Measurements from ENCODE around the gene RPL27. TPM values are rescaled to one million over a fixed set of nuclear protein-coding genes. Genes with fewer than 3 reads are reported as not detected.

The RPL27 gene
- total and polyA plus RNA-seq, 2 of the 4 experiments (the other 2 are of a cell fraction) = 1,595 to 2,806 TPM

DNA sequence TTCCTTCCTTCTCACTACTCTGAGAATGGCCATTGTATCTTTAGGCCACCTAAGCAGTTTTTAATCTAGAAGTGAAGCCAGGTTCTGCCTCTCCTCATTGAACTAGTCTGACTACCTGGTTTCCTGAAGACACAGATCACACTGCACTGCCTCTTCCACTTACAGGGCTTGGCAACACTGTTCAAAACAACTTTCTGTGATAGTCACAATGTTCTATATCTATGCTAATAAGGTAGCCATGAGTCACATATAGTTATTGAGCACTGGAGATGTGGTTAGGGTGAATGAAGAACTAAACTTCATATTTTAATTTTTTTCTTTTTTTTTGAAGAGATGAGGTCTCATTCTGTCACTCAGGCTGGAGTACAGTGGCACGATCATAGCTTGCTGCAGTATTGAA, 53.8 kb downstream of the RPL27 start:
- no peaks in the 10 kb centered on the region for H3K4me1 ChIP-seq (ENCODE audit: control insufficient read depth, insufficient read depth, low read length)
- no peak overlapping the region for H4K5ac ChIP-seq (ENCODE audit: low read depth, low read length)
- no peaks in the 10 kb centered on the region; the same call in 1 of the 2 replicates for H3K36me3 ChIP-seq (ENCODE audit: control insufficient read depth, insufficient read depth, low read length)
- H3K23ac ChIP-seq (ENCODE audit: low read depth, low read length) = no peak overlapping the region
- intact Hi-C loops (cut with micrococcal nuclease) = no loop called here
- H3K4ac ChIP-seq (ENCODE audit: low read depth, low read length) = no peak overlapping the region
- H3K79me1 ChIP-seq (ENCODE audit: low read depth in 1 of 2, low read length in 2 of 2) = no peaks in the 10 kb centered on the region
- H3K27ac ChIP-seq (ENCODE audit: insufficient read depth, low read length) = no peak overlapping the region
- no peak overlapping the region for H2AK9ac ChIP-seq (replicated peaks; ENCODE audit: low read depth, low read length, poor library complexity)
- no peak overlapping the region for H2AK5ac ChIP-seq (ENCODE audit: low read depth, low read length)
- H3K56ac ChIP-seq (ENCODE audit: extremely low read depth, insufficient read depth, low read length) = no peak overlapping the region
- H2BK5ac ChIP-seq (ENCODE audit: low read depth, low read length, poor library complexity, severe bottlenecking) = no peak overlapping the region
- no peak overlapping the region for H2BK20ac ChIP-seq (ENCODE audit: low read depth, low read length)
- no peak overlapping the region for H2AFZ ChIP-seq (replicated peaks; ENCODE audit: low read length, poor library complexity)
- no TSS peak for BruUV-seq (replicated peaks)
- no peak overlapping the region for H2BK15ac ChIP-seq (ENCODE audit: low read depth, low read length)
- H4K8ac ChIP-seq (ENCODE audit: low read depth in 2 of 2, low read length in 2 of 2) = no peak overlapping the region
- WGBS, 2 experiments (ENCODE audit: extremely low coverage in 2 of 2, insufficient read length in 1 of 2) = no CpG with 5 or more reads among the region's 1 CpG
- no peak overlapping the region for H2BK120ac ChIP-seq (ENCODE audit: low read depth, low read length)
- DNase-seq (no peak), ATAC-seq (ENCODE audit: low read depth) (no peak)
- H3K9me1 ChIP-seq (ENCODE audit: insufficient read depth, low read length) = no peaks in the 10 kb centered on the region
- H3K18ac ChIP-seq (ENCODE audit: low read depth, low read length) = no peak overlapping the region
- H4K91ac ChIP-seq (ENCODE audit: insufficient read depth, low read depth, low read length) = no peak overlapping the region
- H3K9ac ChIP-seq (ENCODE audit: low read depth, low read length) = no peak overlapping the region
- CTCF ChIA-PET = no interaction called here
- no peak overlapping the region for H3K4me3 ChIP-seq (ENCODE audit: insufficient read depth, low read depth, low read length)
- no peak overlapping the region for H3K4me2 ChIP-seq (ENCODE audit: low read depth, low read length)
- H3K9me3 ChIP-seq (ENCODE audit: control insufficient read depth, insufficient read depth, low read length) = no peaks in the 10 kb centered on the region
- no peaks in the 10 kb centered on the region for H3K27me3 ChIP-seq (ENCODE audit: control insufficient read depth, insufficient read depth, low read length)
- POLR2A ChIA-PET (ENCODE audit: unreplicated experiment) = no interaction called here
- TF ChIP-seq MXI1 (IDR thresholded peaks at IDR 0.05; ENCODE audit: borderline replicate concordance, low read depth, low read length) (no peak), CEBPB (IDR thresholded peaks at IDR 0.05; ENCODE audit: low read depth, low read length) (no peak), RCOR1 (IDR thresholded peaks at IDR 0.05; ENCODE audit: insufficient replicate concordance, low read length) (no peak), BHLHE40 (IDR thresholded peaks at IDR 0.05; ENCODE audit: low read depth, low read length) (no peak), MAZ (IDR thresholded peaks at IDR 0.05; ENCODE audit: borderline replicate concordance, low read depth, low read length) (no peak), SMC3 (IDR thresholded peaks at IDR 0.05; ENCODE audit: low read depth, low read length) (no peak), RFX5 (IDR thresholded peaks at IDR 0.05; ENCODE audit: low read depth, low read length) (no peak)
- TF ChIP-seq, protein P1, sequence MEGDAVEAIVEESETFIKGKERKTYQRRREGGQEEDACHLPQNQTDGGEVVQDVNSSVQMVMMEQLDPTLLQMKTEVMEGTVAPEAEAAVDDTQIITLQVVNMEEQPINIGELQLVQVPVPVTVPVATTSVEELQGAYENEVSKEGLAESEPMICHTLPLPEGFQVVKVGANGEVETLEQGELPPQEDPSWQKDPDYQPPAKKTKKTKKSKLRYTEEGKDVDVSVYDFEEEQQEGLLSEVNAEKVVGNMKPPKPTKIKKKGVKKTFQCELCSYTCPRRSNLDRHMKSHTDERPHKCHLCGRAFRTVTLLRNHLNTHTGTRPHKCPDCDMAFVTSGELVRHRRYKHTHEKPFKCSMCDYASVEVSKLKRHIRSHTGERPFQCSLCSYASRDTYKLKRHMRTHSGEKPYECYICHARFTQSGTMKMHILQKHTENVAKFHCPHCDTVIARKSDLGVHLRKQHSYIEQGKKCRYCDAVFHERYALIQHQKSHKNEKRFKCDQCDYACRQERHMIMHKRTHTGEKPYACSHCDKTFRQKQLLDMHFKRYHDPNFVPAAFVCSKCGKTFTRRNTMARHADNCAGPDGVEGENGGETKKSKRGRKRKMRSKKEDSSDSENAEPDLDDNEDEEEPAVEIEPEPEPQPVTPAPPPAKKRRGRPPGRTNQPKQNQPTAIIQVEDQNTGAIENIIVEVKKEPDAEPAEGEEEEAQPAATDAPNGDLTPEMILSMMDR (conservative IDR thresholded peaks at IDR 0.05; ENCODE audit: low read depth, low read length) = no peak
- in situ Hi-C loops (cut with MboI; ENCODE audit: low sequenced_read_pairs) = loop anchor here (25.0 kb wide), 1 partner anchor 90 kb away; the partner anchor contains the start of gene AARSD1
- no peaks in the 10 kb centered on the region for H4K20me1 ChIP-seq (ENCODE audit: insufficient read depth, low read length)
- dilution Hi-C loops (cut with HindIII; ENCODE audit: low sequenced_read_pairs, unreplicated experiment) = no loop called here
- H3K14ac ChIP-seq (replicated peaks; ENCODE audit: low read depth, low read length) = no peak overlapping the region

Small RNAs within 50 kb of the gene (microRNA-seq; reads per million reads assigned to microRNA genes)
- not detected for gene AARSD1 (ENCODE audit: insufficient read depth, insufficient read length)

Small RNAs within 50 kb of the gene (small RNA-seq; reads per million reads assigned to genes)
- 0 to 0.60 (median 0) reads per million in 5 experiments for gene AARSD1

Other genes with a start within 250 kb of the RPL27 start
- 0.18 and 0.28 TPM in 2 replicates for gene RAMP2, start 237.2 kb upstream of the RPL27 start, total RNA-seq (2012; rRNA removed)
- gene RAMP2, start 237.2 kb upstream of the RPL27 start, polyA plus RNA-seq (2012; rRNA removed) = 1.6 and 2.5 TPM in 2 replicates
- gene VPS25, start 225.0 kb upstream of the RPL27 start, total RNA-seq (2012; rRNA removed) = 71.3 and 78.3 TPM in 2 replicates
- gene VPS25, start 225.0 kb upstream of the RPL27 start, polyA plus RNA-seq (2012; rRNA removed) = 127 and 130 TPM in 2 replicates
- gene WNK4, start 217.8 kb upstream of the RPL27 start, total RNA-seq (2012; rRNA removed) = 1.3 and 1.9 TPM in 2 replicates
- gene WNK4, start 217.8 kb upstream of the RPL27 start, polyA plus RNA-seq (2012; rRNA removed) = 15.1 and 16.2 TPM in 2 replicates
- gene COA3, start 199.7 kb upstream of the RPL27 start, total RNA-seq (2012; rRNA removed) = 50.5 and 78.1 TPM in 2 replicates
- gene COA3, start 199.7 kb upstream of the RPL27 start, polyA plus RNA-seq (2012; rRNA removed) = 66.8 and 75.9 TPM in 2 replicates
- not detected in 2 replicates for gene CNTD1, start 199.6 kb upstream of the RPL27 start, total RNA-seq (2012; rRNA removed)
- not detected in 2 replicates for gene CNTD1, start 199.6 kb upstream of the RPL27 start, polyA plus RNA-seq (2012; rRNA removed)
- gene BECN1, start 174.1 kb upstream of the RPL27 start, total RNA-seq (2012; rRNA removed) = 93.9 and 119 TPM in 2 replicates
- 73.1 and 84.0 TPM in 2 replicates for gene BECN1, start 174.1 kb upstream of the RPL27 start, polyA plus RNA-seq (2012; rRNA removed)
- gene PSME3, start 165.0 kb upstream of the RPL27 start, total RNA-seq (2012; rRNA removed) = 72.4 and 92.2 TPM in 2 replicates
- 89.4 and 100 TPM in 2 replicates for gene PSME3, start 165.0 kb upstream of the RPL27 start, polyA plus RNA-seq (2012; rRNA removed)
- gene AOC2, start 153.8 kb upstream of the RPL27 start, total RNA-seq (2012; rRNA removed) = 0.28 and 0.36 TPM in 2 replicates
- gene AOC2, start 153.8 kb upstream of the RPL27 start, polyA plus RNA-seq (2012; rRNA removed) = 0.34 and 0.41 TPM in 2 replicates
- under 0.01 TPM in 1 of 2 replicates, not detected in the other for gene AOC3, start 147.2 kb upstream of the RPL27 start, total RNA-seq (2012; rRNA removed)
- 0.10 and 0.17 TPM in 2 replicates for gene AOC3, start 147.2 kb upstream of the RPL27 start, polyA plus RNA-seq (2012; rRNA removed)
- gene G6PC1, start 97.6 kb upstream of the RPL27 start, total RNA-seq (2012; rRNA removed) = not detected in 2 replicates
- gene G6PC1, start 97.6 kb upstream of the RPL27 start, polyA plus RNA-seq (2012; rRNA removed) = not detected in 2 replicates
- 55.0 and 58.9 TPM in 2 replicates for gene AARSD1, start 34.0 kb upstream of the RPL27 start, total RNA-seq (2012; rRNA removed)
- 53.0 and 58.9 TPM in 2 replicates for gene AARSD1, start 34.0 kb upstream of the RPL27 start, polyA plus RNA-seq (2012; rRNA removed)
- gene PTGES3L, start 18.3 kb upstream of the RPL27 start, total RNA-seq (2012; rRNA removed) = 1.4 and 2.2 TPM in 2 replicates
- 1.7 and 2.4 TPM in 2 replicates for gene PTGES3L, start 18.3 kb upstream of the RPL27 start, polyA plus RNA-seq (2012; rRNA removed)
- gene RUNDC1, start 17.9 kb upstream of the RPL27 start, total RNA-seq (2012; rRNA removed) = 7.0 and 8.1 TPM in 2 replicates
- 7.4 and 7.9 TPM in 2 replicates for gene RUNDC1, start 17.9 kb upstream of the RPL27 start, polyA plus RNA-seq (2012; rRNA removed)
- gene IFI35, start 8.4 kb downstream of the RPL27 start, total RNA-seq (2012; rRNA removed) = 13.1 and 17.0 TPM in 2 replicates
- 15.0 and 15.8 TPM in 2 replicates for gene IFI35, start 8.4 kb downstream of the RPL27 start, polyA plus RNA-seq (2012; rRNA removed)
- gene VAT1, start 24.0 kb downstream of the RPL27 start, total RNA-seq (2012; rRNA removed) = 81.1 and 101 TPM in 2 replicates
- gene VAT1, start 24.0 kb downstream of the RPL27 start, polyA plus RNA-seq (2012; rRNA removed) = 97.3 and 108 TPM in 2 replicates
- 1.1 TPM in 2 replicates for gene RND2, start 26.8 kb downstream of the RPL27 start, total RNA-seq (2012; rRNA removed)
- gene RND2, start 26.8 kb downstream of the RPL27 start, polyA plus RNA-seq (2012; rRNA removed) = 1.8 and 1.9 TPM in 2 replicates
- gene BRCA1, start 126.9 kb downstream of the RPL27 start, total RNA-seq (2012; rRNA removed) = 17.7 and 20.0 TPM in 2 replicates
- 8.3 and 9.5 TPM in 2 replicates for gene BRCA1, start 126.9 kb downstream of the RPL27 start, polyA plus RNA-seq (2012; rRNA removed)
- gene NBR1, start 172.8 kb downstream of the RPL27 start, total RNA-seq (2012; rRNA removed) = 105 and 132 TPM in 2 replicates
- gene NBR1, start 172.8 kb downstream of the RPL27 start, polyA plus RNA-seq (2012; rRNA removed) = 47.7 and 52.4 TPM in 2 replicates
- gene TMEM106A, start 213.5 kb downstream of the RPL27 start, total RNA-seq (2012; rRNA removed) = 1.4 and 2.2 TPM in 2 replicates
- gene TMEM106A, start 213.5 kb downstream of the RPL27 start, polyA plus RNA-seq (2012; rRNA removed) = 7.4 and 7.5 TPM in 2 replicates
- gene CCDC200, start 230.2 kb downstream of the RPL27 start, total RNA-seq (2012; rRNA removed) = not detected in 2 replicates
- gene CCDC200, start 230.2 kb downstream of the RPL27 start, polyA plus RNA-seq (2012; rRNA removed) = not detected in 2 replicates
- gene RNU2-1, start 235.6 kb downstream of the RPL27 start, total RNA-seq (2012; rRNA removed) = not detected in 2 replicates
- not detected in 2 replicates for gene RNU2-1, start 235.6 kb downstream of the RPL27 start, polyA plus RNA-seq (2012; rRNA removed)

Data from IMR-90 (cell line).